ENCODE results near the gene ANKMY1.

Gene ANKMY1

DNA sequence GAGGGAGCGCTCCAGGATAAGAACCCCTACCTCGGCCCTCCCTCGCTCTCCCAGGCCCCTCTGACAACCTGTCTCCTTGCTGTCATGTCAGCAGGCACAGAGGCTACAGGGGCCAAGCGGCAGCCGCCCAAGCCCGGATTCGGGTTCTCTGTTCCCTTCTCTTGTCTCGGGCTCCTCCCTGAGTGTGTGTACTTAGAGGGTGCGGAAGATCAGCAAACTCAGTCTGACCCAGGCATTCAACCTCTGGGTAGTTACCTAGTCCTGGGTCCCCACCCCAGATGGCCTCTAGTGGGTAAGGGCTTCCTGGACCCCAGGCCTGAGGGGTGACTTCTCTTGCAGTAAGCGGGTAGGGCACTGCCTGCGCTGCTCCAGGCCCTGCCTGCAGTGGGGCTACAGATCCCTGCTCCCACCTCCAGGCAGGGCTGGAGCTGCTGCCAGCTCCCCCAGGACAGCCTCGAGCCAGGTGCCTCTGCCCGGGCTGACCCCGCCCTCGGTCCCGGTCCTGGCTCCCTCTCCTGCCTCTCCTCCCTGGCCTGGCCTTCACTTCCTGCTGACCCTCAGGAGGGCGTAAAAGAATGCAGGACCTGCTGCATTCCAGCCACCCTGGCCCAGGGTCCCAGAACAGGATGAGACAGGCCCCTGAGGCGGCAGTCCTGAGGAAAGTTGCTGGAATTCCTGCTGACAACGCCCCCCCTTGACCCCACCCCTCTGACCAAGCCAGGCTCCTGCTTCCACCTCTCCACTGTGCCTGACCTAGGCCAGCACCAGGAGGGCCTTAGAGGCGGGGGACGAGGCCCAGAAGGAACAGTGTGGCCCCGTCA, 100.4 kb downstream of the ANKMY1 start:
- no peak for DNase-seq

DNA sequence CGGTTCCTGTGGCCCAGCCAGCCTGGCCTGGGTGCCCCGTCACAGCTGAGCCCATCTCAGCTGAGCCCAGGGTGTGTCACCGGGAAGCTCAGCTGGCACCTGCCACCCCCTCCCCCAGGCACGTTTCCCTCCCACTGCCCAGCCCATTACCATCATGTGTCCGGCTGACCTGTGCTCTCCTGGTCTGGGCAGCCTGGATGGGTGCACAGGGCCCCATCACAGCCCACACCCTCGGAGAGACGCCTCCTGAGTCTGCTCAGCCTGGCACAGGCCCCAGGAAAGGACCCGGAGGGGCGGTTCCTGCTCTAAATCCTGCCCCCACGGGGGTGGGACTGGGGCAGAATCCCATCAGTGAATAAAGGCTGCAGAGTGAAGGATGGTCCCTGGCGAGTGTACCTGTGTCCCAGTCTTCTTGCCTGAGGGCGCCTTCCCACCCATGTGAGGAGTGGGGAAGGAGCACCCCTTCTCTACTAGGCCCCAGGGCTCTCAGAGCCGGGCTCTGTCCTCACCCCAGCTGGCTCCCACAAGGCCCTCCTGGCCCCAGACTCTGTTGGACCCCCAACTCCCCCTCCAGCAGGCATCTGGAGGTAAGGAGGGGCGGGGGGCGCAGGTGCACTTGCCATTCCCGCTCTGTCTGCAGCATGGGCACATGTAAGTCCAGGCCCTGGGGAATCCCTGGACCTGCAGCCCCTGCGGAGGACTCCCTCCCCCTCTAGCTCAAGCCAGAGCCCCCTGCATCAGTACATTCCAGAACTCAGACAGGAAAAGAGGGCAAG, 101.2 kb downstream of the ANKMY1 start:
- no peak for DNase-seq

DNA sequence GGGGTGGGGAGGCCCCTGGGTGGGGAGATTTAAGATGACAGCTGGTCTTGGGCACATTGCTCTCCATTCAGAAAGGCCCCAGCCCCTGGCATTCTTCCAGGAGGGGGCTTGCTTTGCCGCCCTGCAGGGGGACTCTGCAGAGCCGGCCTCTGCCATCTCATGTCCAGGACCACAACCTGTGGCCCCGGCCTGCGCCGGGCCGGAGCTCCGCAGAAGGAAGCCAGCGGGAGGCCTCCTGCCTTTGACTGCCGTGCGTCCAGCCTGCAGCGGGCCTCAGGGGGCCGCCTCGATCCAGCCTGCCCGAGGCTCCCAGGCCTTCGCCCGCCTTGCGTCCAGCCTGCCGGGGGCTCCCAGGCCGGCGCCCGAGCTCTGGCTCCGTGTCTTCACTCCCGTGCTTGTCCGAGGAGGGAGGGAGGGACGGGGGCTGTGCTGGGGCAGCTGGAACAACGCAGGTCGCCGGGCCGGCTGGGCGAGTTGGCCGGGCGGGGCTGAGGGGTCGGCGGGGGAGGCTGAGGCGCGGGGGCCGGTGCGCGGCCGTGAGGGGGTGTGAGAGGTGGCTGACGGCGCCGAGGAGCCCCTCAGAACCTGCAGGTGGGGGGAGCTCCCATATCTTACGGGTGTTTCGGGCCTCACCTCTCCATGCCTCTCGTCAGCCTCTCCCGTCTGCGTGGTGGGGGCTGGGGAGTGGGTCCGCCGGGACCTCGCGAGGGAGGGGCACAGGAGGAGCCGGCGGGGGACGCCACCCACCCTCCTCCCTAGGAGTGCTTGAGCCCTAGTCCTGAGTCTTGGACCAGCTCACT, 101.9 kb downstream of the ANKMY1 start:
- DNase-seq: no peak

DNA sequence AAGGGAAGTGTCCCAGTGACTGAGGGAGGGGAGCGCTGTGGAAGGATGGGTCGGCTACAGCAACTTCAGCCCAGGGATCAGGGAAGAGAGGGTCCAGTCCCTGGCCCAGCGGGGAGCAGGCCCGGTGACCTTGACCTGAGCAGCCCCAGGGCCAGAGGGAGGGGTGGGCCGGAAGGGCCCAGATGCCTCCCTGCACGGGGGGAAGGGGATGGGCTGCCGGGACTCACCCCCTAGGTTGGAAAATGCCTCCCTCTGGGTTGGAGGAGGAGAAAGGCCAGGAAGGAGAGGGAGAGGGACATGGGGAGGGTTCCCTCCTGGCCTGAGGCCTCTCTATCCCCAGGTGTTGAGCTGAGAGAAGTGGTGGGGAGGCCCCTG, 102.5 kb downstream of the ANKMY1 start:
- DNase-seq: no peak

DNA sequence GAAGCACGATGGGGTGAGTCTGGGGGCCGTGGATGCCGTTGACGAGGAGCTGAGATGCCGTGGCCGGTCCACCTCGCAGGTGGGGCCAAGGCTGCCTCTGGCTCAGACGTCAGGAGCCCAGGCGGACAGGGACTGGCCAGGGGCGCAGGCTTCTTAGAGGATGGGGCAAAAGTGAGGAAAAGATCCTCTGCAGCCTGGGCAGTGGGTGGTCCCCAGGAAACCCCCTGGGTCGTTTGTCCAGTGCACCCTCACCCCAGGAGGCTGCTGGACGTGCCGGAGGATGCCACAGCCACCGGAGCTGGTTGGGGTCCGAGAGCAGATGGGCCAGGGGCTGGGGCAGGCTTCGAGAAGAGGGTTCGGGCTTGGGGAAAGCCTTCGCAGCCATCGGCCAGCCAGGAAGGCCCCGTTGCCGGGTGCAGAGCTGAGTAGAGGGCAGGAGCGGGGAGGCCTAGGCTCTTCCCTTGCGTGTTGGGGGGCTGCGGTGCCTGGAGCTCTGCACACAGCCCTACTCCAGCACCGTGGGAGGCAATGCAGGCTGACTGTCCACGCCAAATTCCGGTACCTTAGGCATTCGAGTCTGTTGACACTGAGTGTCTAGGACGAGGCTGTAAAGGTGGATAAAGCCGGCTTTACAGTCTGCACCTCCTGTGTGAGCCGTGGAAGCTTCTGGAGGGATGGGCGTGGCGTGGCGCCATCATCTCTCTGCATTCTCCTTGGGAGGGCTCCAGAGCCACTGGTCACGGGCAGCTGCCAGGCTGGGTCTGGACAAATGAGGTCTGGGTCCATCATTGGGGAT, 103.5 kb downstream of the ANKMY1 start:
- no peak for DNase-seq

DNA sequence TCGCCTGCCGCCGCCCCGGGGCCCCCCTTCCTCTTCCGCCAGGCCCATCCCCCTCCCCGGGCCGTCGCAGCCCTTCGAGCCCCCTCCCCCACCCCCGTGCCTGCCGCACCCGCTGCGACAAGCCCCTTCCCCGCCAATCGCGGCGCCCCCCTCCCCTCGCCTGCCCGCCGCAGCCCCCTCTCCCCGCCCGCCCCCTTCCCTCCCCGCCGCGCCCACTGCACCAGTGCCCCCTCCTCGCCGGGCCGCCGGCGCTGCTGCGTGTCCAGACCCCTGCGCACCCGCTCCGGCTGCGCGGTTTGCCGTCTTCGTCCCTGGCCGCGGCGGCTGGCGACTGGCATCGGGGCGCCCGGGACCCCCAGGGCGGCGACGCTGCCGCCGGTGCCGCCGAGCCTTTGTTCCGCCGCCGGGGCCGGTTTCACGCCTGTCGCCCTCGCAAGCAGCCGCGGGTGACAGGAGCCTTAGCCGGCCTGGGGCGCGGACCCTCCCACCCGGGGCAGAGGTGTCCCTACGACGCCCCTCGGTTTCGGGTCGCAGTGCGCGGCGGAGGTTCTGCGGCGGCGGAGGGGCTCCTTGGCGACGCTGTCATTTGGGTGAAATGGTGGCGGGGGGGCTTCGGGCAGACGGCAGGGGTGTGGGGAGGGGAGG, 104.2 kb downstream of the ANKMY1 start:
- DNase-seq: no peak

DNA sequence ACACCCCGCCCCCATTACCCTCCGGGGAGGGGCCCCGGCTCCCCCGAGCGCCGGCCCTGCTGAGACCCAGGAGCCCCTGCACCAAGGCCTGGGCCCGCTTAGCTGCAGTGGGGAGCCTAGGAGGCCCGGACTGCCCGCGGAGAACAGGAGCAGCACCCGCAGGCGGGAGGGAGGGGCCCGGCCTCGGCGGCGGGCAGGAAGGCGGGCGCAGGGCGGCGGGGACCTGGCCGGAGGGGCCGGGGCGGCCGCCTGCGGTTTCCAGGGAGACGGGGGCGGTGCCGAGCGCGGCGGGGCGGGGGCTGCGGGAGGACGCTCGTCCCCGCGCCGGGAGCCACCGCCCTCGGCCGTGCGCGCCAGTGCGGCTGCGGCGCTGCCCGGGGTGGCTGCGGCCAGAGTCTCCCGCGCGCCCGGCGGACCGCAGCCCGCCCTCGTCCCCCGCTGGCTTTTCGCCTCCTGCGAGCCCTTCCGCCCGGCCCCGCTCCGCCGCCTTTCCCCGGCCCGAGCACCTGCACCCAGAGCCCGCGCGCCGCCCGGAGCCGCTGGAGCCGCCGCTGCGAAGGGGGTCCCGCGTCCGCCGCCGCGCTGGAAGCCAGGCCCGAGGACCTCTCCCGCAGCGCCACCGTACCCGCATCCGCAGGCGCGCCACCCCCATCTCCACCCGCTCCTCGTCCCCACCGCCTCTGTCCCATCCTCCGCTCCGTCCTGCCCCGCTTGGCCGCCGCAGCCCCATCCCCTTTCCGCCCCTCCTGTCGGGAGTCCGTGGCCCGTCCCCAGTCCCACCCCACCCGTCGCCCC, 105.1 kb downstream of the ANKMY1 start:
- DNase-seq: no peak

DNA sequence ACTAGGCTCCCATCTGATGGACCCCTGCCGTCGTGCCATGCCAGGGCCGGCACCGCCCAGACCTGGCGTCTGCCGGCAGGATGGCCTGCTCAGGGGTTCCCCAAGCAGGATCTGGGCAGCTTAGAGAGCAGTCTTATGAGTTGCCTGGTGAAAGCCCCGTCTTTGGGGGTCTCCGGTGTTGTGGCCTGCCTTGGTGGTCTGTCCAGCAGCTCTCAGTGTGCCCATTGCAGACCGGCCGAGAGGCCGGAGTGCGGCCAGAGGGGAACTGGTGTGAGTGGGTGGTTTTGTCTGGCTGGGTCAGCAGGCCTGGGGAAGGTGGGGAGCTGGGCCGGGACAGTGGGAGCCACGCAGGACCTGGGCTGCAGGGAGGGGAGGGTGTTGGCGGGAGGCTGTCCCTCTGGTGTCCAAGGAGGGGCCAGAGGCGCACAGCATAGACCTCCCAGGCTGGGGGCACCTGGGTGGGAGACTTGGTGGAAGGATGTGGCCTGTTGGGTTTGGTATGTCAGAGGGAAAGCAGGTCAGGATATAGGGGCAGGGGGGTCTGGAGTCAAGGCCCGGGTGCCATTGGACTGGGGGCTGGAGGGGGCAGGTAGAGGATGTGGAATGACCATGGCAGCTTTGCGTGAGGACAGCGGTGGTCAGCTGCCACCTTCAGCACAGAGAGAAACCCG, 105.9 kb downstream of the ANKMY1 start:
- no peak for DNase-seq

DNA sequence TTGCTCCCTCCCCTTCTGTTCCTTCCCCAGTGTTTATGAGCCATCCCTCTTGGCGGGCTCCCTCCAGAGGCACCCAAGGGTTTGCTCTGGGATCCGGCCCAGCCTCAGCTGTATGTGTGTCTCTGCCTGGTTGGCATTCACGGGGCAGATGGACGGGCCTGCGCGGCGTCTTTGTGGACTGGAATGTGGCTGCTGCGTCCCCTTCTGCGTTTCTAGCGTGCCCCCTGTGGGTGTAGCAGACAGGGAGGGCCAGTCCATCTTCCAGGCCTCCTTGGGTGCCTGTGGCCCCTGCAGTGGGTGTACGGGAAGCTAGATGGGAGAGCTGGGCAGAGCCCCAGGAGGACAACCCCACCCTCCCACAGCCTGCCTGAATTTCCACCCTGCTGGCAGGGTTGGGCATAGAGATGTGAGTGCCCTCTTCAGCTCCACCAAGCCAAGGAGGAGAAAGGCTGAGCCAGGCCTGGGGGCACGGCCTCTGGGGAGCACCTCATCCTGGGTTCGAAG, 106.6 kb downstream of the ANKMY1 start:
- DNase-seq: no peak

DNA sequence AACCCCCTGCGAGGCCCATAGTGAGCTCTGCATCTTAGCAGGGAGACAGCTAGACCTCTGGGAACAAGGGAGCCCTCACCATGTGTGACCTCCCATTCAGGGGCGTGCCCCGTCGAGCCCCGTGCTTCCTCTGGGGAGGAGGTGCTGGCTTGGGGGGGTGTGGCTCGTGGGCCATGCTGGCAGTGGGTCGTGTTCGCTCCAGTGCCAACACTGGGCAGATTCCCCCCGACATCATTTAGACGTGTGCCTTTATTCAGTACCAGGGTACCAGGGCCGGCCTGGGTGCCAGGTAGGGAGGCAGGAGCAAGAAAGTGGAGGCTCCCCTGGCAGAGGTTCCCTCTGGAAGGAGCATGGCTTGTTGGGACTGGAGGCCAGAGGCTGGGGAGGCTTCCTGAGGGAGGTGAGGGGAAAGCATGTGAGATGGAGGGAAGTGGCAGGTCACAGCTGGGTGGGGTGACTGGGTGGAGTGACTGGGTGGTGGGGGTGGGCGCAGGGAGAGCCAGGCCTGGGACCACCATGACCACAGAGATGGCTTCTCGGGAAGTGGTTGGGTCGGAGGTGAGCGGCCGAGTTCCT, 107.2 kb downstream of the ANKMY1 start:
- DNase-seq: no peak

DNA sequence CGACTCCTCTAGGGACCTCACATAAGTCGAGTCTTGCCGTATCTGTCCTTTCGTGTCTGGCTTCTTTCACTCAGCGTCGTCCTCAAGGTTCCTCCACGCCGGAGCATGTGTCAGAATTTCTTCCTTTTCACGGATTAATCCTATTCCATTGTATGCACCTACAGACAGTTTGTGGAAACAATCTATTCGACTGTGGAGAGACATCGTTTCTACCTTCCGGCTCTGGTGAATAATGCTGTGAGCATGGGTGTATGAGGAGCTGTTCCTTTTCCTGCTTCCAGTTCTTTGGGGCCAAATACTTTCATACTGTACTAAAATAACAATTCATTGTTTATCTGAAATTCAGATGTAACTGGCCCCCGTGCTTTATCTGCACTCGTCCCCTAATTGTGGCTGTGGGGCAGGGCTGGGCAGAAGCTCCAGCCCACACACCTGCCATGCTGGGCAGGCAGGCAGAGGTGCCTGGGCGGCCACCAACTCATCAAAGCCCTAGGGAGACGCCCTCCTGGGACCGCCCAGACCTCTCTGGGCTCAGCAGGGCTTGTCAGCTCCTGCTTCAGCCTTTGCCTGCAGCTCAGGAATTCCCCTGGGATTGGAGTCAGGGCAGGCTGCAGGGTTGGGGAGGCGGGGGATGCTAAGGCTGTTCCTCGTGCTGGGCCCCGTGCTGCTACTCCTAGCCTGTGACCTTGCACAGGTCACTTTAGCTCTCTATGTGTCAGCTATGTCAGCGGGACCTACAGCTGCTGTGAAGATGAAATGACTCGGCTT, 107.8 kb downstream of the ANKMY1 start:
- no peak for DNase-seq

DNA sequence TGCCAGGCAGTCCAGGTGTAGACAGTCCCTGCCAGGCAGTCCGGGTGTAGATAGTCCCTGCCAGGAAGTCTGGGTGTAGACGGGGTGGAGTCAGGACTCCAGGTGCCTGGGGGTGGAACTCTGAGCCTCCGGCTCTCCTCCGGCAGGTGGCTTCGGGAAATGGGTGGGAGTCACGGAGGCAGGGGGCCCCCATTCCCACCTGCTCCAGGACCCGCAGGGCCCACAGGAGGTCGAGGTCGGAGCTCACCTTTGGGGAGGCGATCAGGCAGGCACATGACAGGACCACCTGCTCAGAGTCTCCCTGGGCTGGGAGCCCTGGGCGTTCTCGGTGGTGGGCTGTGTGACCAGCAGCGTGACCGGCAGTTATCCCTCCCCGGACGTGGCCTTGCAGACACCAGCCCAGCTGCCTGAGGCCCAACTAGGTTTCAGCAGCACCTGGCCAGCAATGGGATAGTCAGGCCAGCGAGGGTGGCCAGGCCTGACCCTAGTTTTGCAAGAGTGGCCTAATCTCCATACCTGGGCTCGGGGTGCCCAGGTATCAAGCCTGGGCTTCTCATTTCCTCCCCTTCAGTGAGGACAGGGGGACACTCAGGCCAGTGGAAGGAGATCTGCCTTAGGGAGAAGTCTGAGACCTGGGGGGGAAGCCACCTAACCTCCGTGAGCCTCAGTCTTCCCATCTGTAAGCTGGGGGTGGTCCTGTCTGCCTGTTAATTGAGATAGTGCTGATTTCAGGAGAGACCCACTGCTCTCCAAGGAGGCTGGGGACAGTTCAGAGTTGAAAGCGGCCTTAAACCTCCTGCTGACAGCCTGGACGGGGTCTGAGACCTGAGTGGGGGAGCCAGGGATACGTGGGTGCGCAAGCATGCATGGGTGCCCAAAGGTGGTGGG, 109.2 kb downstream of the ANKMY1 start:
- no peak for DNase-seq

DNA sequence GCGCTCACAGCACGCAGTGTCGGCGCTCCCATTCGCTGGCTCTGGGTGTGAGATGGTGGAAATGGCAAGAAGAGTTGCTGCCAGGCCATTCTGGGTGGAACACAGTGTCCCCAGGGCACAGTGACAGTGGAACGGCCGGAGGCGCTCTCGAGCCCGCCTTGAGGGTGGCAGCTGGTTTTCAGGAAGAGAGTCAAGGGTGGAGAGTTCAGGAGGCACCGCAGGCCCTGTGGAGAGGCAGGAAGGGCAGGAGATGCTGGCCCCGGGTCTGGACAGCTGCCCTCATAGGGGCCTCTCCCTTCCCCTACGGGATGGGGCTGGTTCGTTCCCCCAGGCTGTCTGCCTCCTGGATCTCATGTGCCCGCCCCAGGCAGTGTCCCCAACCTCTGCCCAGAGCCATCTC, 109.9 kb downstream of the ANKMY1 start:
- DNase-seq: no peak

DNA sequence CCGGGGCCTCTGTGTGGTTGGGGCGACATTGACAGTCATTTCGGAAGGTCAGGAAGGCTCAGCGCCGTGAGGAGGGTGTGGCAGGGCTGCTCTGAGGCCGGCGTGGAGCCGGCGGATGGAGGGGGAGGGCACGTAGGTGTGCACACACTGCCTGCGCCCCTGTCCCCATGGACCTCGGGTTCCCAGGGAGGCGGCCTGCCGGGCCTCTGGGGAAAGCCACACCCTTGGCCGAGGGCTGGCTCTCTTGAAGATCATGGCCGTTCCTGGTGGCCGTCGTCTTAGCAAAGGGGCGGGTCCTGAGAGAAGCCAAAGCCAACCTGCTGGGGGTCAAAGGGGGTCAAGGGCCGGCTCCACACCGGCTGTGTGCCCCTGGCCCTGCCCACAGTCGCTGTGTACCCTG, 110.5 kb downstream of the ANKMY1 start:
- no peak for DNase-seq

DNA sequence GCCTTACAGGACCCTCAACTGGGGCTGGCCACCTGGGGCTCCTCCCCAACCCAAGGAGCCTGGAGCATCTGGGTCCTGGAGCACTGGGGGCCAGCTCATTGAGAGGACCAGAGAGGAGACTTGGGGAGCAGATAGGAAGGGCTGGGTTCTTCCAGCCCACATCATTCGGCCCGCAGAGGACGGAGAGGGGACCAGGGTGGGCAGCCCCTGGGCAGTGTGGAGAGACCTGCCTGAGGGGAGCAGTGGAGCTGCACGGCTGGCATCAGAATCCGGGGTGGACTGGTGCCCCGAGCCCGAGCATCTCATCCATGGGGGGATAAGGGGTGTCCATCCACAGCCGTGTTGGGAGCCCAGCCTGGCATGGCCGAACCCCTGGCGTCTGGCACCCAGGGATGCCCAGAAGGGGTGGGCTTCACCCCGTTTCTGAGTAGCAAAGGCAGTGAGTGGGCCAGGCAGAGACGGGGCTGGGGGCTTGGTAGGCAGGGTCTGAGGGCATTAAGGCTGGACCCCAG, 111.1 kb downstream of the ANKMY1 start:
- DNase-seq: no peak

DNA sequence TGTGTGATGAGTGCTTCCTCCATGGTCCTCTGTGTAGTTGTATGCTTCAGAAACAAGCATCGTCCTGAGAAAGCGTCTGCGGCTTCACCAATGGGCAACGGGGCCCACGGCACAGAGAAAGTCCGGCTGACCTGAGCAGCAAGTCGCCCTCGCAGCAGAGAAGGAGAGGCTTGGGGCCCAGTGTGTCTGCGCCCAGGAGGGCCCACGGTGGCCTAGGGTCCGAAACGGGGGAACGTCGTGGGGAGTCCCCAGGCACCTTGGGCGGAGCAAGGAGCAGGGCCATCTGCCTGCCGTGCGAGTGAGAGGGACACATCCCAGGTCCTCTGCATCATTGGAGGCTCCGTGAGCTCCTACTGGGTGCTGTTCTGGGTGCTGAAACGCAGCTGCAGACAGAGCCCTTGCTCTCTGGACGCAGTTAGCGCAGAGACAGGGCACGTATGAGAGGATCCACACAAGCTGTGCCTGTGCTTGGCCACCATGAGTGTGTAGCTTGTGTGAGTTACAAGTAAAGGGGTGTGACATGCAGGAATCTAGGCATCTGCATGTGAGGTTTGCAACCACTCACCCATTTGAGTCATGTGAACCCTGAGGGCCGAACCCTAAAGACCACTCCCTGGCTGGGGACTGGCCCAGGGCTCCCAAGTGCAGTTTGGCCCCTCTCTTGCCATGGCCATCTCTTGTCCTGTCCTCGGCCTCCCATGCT, 111.7 kb downstream of the ANKMY1 start:
- DNase-seq: no peak

DNA sequence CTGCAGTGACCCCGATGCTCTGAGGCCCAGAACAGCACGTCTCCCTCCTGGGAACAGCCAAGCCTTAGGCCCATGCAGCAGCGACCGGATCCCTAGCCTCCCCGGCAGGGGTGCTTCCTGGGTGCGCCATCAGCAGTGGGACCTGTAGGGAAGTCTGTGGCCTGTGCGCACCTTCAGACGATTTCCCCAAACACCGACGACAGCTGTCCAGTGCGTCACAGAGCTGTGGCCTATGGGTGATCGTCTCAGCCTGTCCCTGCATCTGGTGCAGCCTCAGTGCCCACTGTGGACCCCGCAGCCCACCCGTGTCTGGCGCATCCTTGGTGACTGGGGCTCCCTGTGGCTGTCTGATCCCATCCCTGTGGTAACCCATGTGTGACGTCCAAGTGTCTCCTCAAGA, 113.3 kb downstream of the ANKMY1 start:
- DNase-seq: no peak
